ENCODE results near the gene UBTD1. TPM values are rescaled to one million over a fixed set of nuclear protein-coding genes. Genes with fewer than 3 reads are reported as not detected.

The UBTD1 gene
- total RNA-seq, 1 experiment from 2014 or later: 19.0 TPM

GRCh38 chr10:97517778-97518300 is 19.1 kb downstream of the UBTD1 start:
- no peaks in the 10 kb centered on the region for H3K23me2 ChIP-seq (ENCODE audit: insufficient read length, low read depth, low read length, poor library complexity, severe bottlenecking)
- H2AK5ac ChIP-seq (ENCODE audit: insufficient read length, low read length): no peak overlapping the region
- H3K27me3 Mint-ChIP-seq (ENCODE audit: low read depth): no peaks in the 10 kb centered on the region
- no peak overlapping the region for H3K4ac ChIP-seq (ENCODE audit: low read depth, low read length)
- H3K27ac ChIP-seq (ENCODE audit: insufficient read length, low read depth, low read length): no peak overlapping the region
- no peaks in the 10 kb centered on the region for H3K27me3 ChIP-seq (ENCODE audit: insufficient read depth, low read length)
- no CpG with 5 or more reads among the region's 6 CpGs for WGBS (ENCODE audit: extremely low coverage, insufficient read length, low lambda C conversion rate)
- H2BK120ac ChIP-seq (ENCODE audit: low read depth, low read length, poor library complexity, severe bottlenecking): no peak overlapping the region
- no peak overlapping the region for H3K23ac ChIP-seq (ENCODE audit: insufficient read length, low read depth, low read length)
- no peak overlapping the region for H2BK5ac ChIP-seq (ENCODE audit: insufficient read length, low read length)
- H3K79me1 ChIP-seq (ENCODE audit: insufficient read depth, low read depth, low read length, poor library complexity, severe bottlenecking): no peaks in the 10 kb centered on the region
- H3K4me3 Mint-ChIP-seq: no peak overlapping the region
- peak overlapping the region; percentile 52; the same call in 1 of the 2 replicates for H3K14ac ChIP-seq (ENCODE audit: insufficient read depth, low read length)
- H3K56ac ChIP-seq (ENCODE audit: insufficient read length, low read depth, low read length): no peak overlapping the region
- no peak overlapping the region for H2BK12ac ChIP-seq (ENCODE audit: insufficient read length, low read depth, low read length)
- no peak for TF ChIP-seq CTCF (conservative IDR thresholded peaks at IDR 0.05)
- no peaks in the 10 kb centered on the region for H3K9me3 Mint-ChIP-seq
- no peak overlapping the region for H3K9ac ChIP-seq (ENCODE audit: extremely low read depth, insufficient read length, low read length)
- H3T11ph ChIP-seq (ENCODE audit: low read length): no peak overlapping the region
- H3K4me1 ChIP-seq (ENCODE audit: insufficient read depth, low read length): peaks cover 8% of the 10 kb centered on the region; the same call in 1 of the 2 replicates
- peak overlapping the region in 1 of 3 experiments; percentile 45; a peak in 1 of 7 replicates for H3K27ac Mint-ChIP-seq
- H3K79me2 ChIP-seq (ENCODE audit: insufficient read depth, low read length): no peaks in the 10 kb centered on the region
- DNase-seq: no peak
- no peaks in the 10 kb centered on the region for H3K9me3 ChIP-seq (ENCODE audit: control insufficient read depth, low read depth, low read length)
- no peak overlapping the region for H2AFZ ChIP-seq (ENCODE audit: low read length)
- H3K4me2 ChIP-seq (ENCODE audit: insufficient read depth, insufficient read length, low read length): no peak overlapping the region
- no peak overlapping the region for H4K8ac ChIP-seq (replicated peaks; ENCODE audit: insufficient read length, low read depth, low read length)
- H3K18ac ChIP-seq (ENCODE audit: insufficient read length, low read depth, low read length): no peak overlapping the region
- no peaks in the 10 kb centered on the region for H4K20me1 ChIP-seq (ENCODE audit: control insufficient read depth, insufficient read depth, insufficient read length)
- no peak overlapping the region for H4K5ac ChIP-seq (ENCODE audit: insufficient read length, low read depth, low read length)
- H3K4me1 Mint-ChIP-seq: peaks cover 50 to 52% of the 10 kb centered on the region in 2 experiments
- H2BK15ac ChIP-seq (ENCODE audit: low read depth, low read length): no peak overlapping the region
- H4K91ac ChIP-seq (ENCODE audit: insufficient read length, low read depth, low read length): no peak overlapping the region
- H3K36me3 Mint-ChIP-seq (ENCODE audit: insufficient read depth in 1 of 3, low read depth in 3 of 3): no peaks in the 10 kb centered on the region; a peak in 1 of 7 replicates
- H2BK20ac ChIP-seq (ENCODE audit: low read depth, low read length, poor library complexity, severe bottlenecking): no peak overlapping the region
